HL-60 (cell line): ENCODE measurements around the gene EFR3B.

ENCODE experiments used
- DNase-seq, 2 experiments: peaks; one replicate each; pipeline ENCODE4 v3.0.0-alpha.2; 2010 to 2020; ENCODE audit warnings: low read depth in 1 of 2, low spot score in 1 of 2
- H3K27ac ChIP-seq: fragments of 250-450 bp; sonication (Bioruptor Pico); replicated peaks from 2 replicates; pipeline ENCODE4 v1.5.1; 2020; ENCODE audit warnings: mild to moderate bottlenecking, moderate library complexity
- H3K27me3 ChIP-seq: fragments of 250-450 bp; sonication (Bioruptor Pico); 2 replicates; pipeline ENCODE4 v1.5.1; 2021; ENCODE audit warnings: mild to moderate bottlenecking, moderate library complexity; ENCODE audit not compliant: insufficient read depth, poor library complexity, severe bottlenecking
- H3K4me3 ChIP-seq: replicated peaks from 2 replicates; pipeline ENCODE4 v1.5.1; 2011; ENCODE audit warnings: mild to moderate bottlenecking, control low read depth, low read length; ENCODE audit not compliant: insufficient read depth
- GABPA ChIP-seq: IDR thresholded peaks from 2 replicates; pipeline ENCODE4 v1.6.1; 2012; ENCODE audit warnings: low read depth
- POLR2AphosphoS5 ChIP-seq: IDR thresholded peaks from 2 replicates; pipeline ENCODE4 v1.6.1; 2012; ENCODE audit warnings: low read depth
- SPI1 ChIP-seq: IDR thresholded peaks from 2 replicates; pipeline ENCODE4 v1.6.1; 2012; ENCODE audit warnings: low read depth, mild to moderate bottlenecking, borderline replicate concordance
- TF ChIP-seq, protein P1 (sequence below): IDR thresholded peaks from one replicate; pipeline ENCODE4 v1.5.1; 2011; ENCODE audit warnings: low read length, control low read depth, inconsistent platforms; ENCODE audit not compliant: insufficient read depth
- TF ChIP-seq, protein P2 (sequence below): IDR thresholded peaks from 2 replicates; pipeline ENCODE4 v1.6.1; 2012; ENCODE audit warnings: low read depth; ENCODE audit not compliant: insufficient replicate concordance

Gene EFR3B

GRCh38 chr2:25065768-25066167 is 23.9 kb downstream of the EFR3B start:
- TF ChIP-seq, protein P1, sequence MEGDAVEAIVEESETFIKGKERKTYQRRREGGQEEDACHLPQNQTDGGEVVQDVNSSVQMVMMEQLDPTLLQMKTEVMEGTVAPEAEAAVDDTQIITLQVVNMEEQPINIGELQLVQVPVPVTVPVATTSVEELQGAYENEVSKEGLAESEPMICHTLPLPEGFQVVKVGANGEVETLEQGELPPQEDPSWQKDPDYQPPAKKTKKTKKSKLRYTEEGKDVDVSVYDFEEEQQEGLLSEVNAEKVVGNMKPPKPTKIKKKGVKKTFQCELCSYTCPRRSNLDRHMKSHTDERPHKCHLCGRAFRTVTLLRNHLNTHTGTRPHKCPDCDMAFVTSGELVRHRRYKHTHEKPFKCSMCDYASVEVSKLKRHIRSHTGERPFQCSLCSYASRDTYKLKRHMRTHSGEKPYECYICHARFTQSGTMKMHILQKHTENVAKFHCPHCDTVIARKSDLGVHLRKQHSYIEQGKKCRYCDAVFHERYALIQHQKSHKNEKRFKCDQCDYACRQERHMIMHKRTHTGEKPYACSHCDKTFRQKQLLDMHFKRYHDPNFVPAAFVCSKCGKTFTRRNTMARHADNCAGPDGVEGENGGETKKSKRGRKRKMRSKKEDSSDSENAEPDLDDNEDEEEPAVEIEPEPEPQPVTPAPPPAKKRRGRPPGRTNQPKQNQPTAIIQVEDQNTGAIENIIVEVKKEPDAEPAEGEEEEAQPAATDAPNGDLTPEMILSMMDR: no peak
- TF ChIP-seq GABPA: no peak
- TF ChIP-seq POLR2AphosphoS5: no peak
- TF ChIP-seq, protein P2, sequence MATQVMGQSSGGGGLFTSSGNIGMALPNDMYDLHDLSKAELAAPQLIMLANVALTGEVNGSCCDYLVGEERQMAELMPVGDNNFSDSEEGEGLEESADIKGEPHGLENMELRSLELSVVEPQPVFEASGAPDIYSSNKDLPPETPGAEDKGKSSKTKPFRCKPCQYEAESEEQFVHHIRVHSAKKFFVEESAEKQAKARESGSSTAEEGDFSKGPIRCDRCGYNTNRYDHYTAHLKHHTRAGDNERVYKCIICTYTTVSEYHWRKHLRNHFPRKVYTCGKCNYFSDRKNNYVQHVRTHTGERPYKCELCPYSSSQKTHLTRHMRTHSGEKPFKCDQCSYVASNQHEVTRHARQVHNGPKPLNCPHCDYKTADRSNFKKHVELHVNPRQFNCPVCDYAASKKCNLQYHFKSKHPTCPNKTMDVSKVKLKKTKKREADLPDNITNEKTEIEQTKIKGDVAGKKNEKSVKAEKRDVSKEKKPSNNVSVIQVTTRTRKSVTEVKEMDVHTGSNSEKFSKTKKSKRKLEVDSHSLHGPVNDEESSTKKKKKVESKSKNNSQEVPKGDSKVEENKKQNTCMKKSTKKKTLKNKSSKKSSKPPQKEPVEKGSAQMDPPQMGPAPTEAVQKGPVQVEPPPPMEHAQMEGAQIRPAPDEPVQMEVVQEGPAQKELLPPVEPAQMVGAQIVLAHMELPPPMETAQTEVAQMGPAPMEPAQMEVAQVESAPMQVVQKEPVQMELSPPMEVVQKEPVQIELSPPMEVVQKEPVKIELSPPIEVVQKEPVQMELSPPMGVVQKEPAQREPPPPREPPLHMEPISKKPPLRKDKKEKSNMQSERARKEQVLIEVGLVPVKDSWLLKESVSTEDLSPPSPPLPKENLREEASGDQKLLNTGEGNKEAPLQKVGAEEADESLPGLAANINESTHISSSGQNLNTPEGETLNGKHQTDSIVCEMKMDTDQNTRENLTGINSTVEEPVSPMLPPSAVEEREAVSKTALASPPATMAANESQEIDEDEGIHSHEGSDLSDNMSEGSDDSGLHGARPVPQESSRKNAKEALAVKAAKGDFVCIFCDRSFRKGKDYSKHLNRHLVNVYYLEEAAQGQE: no peak
- no peak overlapping the region for H3K4me3 ChIP-seq
- H3K27me3 ChIP-seq: no peaks in the 10 kb centered on the region
- no peak for DNase-seq
- H3K27ac ChIP-seq: no peak overlapping the region

DNA sequence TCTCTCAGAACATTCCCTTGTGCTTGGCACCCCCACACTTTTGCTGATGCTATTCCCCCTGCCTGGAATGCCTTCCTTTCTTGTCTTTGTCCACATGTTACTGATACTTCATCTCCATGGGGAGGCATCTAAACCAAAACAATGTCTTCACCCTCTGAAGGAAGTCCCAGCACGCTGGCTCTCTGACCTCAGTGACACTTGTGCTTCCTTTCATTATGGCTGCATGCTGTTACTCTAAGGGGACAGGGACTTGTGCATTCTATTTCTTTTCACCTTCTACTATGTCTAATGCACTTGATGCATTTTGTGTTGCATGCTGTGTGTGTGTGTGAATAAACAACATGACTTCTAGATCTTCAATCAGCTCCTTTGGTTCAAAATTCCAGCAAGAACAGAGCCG is 24.6 kb downstream of the EFR3B start:
- H3K27ac ChIP-seq: no peak overlapping the region
- no peaks in the 10 kb centered on the region for H3K27me3 ChIP-seq
- TF ChIP-seq, protein P1: no peak
- TF ChIP-seq POLR2AphosphoS5 (no peak), GABPA (no peak), SPI1 (no peak)
- TF ChIP-seq, protein P2: no peak

DNA sequence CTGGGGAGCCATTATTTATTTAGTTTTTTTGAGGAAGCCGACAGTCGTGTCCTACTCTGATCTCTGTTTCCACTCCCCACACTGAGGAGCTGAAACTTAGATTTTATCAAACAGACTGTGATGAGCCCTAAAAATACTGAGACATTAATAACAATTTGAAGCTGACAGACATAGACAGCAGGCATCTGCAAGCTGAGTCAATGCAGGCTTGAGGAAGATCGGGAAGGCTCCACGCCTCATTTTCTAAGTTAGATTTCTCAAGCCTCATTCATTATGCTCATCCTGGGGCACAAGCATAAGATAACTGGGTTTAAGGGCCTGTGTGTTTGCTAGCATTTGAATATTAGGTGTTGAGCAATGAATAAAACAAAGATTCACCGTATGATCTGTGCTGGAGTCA is 26.3 kb downstream of the EFR3B start:
- H3K27ac ChIP-seq: no peak overlapping the region
- no peak overlapping the region for H3K4me3 ChIP-seq
- TF ChIP-seq POLR2AphosphoS5: no peak
- TF ChIP-seq, protein P2: no peak
- TF ChIP-seq, protein P1: no peak
- no peaks in the 10 kb centered on the region for H3K27me3 ChIP-seq
- no peak for DNase-seq

More for the DNA sequence above, 24.6 kb downstream of the EFR3B start:
- H3K4me3 ChIP-seq: no peak overlapping the region
- DNase-seq: no peak
